Suppressor macrophage (primary cell): ENCODE results near the gene MSANTD4.
"Not testable (repeated sequence)": the region's sequence is repeated elsewhere in the genome, so short reads cannot be mapped to it uniquely, and the experiment has no call there.

Experiments
- DNase-seq, 4 experiments: peaks; one replicate each; pipeline ENCODE4 v3.0.0-alpha.2; 2020 to 2022

The MSANTD4 gene

DNA sequence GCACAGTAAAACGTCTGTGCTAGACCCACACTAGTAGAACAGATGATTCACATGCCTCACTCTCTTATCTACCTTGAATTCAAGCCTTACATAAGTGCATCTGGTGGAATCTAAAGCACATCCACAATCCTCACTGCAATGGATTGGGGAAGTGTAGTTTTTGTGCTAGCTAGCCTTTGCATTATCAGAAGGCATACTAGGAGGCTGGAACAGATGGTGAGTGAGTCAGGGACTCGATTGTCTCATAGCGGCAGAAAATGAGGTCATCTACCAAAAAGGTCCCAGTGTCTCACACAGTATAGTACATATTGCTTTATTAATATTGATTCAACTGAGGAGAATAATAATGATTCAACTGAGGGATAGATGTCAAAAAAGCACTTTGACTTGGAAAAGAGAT, 9.3 kb downstream of the MSANTD4 start:
- DNase-seq = peak; percentile 28 to 70 (median 41)

DNA sequence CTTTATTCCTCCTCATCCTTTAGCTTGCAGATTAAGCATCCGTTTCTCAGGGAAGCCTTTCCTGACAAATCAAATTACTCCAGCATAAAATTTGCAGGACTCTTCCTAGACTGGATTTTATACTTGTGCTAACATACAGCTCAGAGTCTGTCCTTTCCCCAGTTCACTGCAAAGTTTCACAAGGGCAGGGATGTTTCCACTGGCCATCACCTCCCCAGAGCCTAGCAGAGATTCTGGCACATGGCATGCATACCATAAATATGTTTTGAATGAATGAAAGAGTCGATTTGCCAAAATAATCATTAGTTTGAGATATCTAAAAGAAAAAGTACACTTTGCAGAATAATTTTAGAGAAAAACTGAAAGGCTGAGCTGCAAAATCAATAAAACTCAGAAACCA, 10.6 kb downstream of the MSANTD4 start:
- no peak for DNase-seq

- not testable (repeated sequence) for DNase-seq
Measured at GRCh38 chr11:106003094-106003493, 18.9 kb downstream of the MSANTD4 start.

DNA sequence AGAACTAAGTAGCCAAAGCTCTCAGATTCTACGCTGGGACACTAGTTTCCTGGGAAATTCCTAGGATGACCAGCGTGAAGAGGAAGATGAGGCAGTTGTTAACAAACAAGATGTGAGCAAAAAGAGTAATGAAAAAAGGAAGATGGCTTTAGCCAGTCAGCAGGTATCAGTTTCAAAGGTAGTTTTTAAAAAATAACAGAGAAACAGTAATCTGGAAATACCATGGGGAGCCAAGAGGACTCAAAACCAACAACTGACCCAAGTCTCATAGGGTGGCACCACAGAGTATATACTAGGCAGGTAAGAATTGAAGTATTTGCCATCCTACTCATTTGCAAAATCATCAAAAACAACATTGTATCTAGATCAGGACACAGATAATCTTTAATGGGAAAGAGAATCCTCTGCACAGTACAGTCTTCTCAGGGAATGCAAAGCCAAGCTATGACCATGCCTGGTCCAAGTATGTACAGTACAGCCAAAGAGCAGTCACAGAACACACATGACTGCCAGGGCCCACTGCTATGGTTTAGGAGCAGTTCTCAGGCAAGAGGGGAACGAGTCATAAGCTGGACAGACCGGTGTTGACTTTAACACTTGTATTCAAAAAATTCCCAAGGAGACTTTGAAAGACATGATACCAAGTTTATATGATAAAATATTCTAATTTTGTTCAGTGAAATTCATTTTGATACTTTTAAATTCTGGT, 20.6 kb downstream of the MSANTD4 start:
- DNase-seq = no peak

DNA sequence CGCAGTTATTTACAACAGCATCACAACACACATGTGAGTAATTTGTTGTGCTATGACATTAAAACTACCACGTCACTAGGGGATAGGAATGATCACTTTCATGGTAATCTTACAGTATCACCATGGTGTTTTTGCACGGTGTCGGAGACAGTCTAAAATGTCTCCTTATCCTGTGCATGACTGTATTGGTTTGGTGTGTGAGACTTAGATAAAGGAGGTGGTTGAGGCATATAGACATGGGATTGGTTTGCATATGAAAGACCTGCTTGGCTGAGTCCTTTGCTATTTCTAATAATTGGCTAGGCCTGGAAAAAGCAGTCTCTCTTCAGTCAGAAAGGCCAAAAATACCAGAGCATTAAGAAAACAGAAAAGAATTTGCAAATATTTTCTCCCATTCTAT, 30.2 kb downstream of the MSANTD4 start:
- DNase-seq = no peak

DNA sequence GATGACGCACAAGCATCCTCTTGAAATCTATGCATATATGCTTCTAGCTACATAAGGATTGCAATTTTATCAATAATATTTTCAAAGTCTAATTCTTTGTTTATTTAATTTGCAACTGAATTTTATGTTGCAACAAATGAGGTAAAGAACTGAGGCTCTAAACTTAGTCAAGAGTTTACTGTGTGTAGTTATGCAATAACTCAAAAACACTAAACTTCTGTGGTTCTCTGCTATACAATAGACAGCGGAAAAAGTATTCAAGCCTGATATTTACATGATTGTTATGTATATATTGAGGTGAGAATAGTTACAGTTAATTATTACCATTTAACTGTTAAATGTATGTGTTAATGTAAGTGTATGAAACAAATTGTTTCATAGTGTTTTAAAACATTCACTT, 32.9 kb downstream of the MSANTD4 start:
- DNase-seq = no peak

GRCh38 chr11:105988197-105988596, 33.8 kb downstream of the MSANTD4 start:
- DNase-seq = no peak

DNA sequence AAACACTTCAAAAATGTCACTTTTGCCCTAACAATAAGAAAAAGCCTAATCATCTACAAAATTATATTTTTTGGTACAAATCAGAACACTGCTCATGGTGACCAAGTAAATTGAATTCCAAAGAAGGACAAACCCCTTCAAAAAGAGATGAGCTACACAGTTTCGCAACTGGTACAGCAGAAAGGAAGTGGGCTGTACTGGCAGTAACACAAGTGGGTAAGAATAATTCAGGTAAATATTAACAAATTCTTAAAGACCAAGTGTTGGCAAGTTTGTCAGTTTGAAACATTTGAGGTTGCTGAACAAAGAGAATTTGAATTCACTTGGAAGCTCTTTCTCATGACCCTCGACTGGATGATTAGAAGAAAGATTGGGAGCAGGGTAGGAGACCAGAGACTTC, 35.5 kb downstream of the MSANTD4 start:
- DNase-seq = no peak

GRCh38 chr11:105979997-105980703, 41.9 kb downstream of the MSANTD4 start:
- DNase-seq = no peak

- no peak for DNase-seq
Measured at GRCh38 chr11:105975128-105975527, 46.9 kb downstream of the MSANTD4 start.

- DNase-seq = no peak
Measured at GRCh38 chr11:105969756-105970155, 52.3 kb downstream of the MSANTD4 start.

DNA sequence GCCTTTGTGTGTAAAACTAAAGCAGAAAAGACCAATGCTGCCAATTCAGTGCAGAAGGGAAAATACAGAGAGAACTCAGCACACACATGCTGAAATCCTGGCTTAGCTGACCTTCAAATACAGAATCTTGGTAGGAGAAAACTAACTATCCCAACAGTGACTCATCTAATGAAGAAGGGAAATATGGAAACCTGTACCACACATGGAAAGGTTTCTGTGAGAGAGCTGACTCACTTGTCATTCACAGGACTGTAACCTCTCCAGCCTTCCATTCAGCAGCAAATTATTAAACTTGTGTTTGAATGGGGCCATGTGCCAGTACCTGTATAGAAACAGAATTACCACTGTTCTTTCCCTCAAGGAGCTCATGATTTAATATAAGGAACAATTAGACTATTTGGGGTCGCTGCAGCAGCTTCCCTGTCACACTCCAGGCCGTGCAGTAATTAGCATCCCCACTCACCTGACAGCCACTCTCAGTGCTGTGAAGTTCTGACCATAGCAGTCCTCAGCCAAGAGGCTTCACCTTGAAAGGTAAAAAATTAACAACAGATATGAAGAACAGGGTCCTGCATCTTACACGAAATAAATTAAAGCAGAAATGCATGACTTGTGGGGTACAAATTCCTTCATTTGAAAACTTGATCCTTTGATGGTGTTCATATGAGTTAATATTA, 53.9 kb downstream of the MSANTD4 start:
- DNase-seq = no peak

DNA sequence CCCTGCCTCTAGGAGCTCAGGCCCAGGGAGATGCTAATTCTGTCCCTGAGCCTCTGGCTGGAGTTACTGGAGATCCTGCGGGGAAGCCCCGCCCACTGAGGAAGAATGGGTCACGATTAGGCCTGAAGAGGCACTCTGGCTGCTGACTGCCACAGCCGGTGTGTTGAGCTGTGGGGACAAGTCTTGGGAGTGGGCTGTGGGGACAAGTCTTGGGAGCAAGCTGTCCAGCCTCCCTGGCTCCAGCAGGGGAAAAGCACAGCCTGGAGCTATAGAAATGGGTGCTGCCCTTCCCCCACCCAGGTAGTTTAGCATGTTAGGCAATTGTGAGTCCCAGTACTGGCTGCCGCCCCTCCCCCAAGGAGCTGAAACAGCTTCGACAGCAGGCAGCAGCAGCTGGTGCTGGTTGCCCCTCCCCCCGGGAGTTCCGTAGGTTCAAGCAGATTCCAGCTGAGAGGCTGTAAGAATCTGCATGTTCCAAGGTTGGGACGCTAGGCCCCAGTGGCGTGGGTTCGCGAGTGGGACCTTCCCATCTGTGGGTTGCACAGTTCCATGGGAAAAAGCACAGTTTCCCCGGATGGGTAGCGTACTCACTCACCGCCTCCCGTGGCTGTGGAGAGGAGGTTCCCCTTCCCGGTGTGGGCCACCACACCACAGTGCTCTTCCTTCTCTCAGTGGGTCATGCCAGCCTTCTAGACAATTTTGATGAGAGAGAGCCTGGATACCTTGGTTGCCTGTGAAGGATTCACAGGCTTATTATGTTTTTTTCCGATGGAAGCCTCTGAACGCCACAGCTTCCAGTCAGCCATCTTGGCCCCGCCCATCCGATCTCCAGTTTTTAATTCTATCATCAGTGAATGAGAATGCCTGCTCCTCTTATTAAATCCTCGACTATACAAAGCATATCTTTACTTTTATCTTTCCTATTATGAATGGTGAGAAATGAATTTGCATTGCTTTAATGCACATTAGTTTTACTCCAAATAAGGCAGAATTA, 61.5 kb downstream of the MSANTD4 start:
- no peak for DNase-seq
